Measurements from ENCODE around the gene FRMD4A. TPM values are rescaled to one million over a fixed set of nuclear protein-coding genes. Genes with fewer than 3 reads are reported as not detected.
"Not testable (repeated sequence)": the region's sequence is repeated elsewhere in the genome, so short reads cannot be mapped to it uniquely, and the experiment has no call there.

FRMD4A gene
- total RNA-seq, 2 donors from 2014 or later, result 55.9 to 81.0 TPM

GRCh38 chr10:14244801-14245211 lies 85.9 kb downstream of the FRMD4A start:
- H3K4me3 ChIP-seq, result no peak overlapping the region
- DNase-seq (ENCODE audit: low spot score), result no peak

GRCh38 chr10:14244147-14244546 lies 86.6 kb downstream of the FRMD4A start:
- H3K27ac ChIP-seq, result no peak overlapping the region
- ATAC-seq (ENCODE audit: insufficient number of reproducible peaks, low FRiP score, low read depth) (no peak), DNase-seq (ENCODE audit: low spot score) (no peak)
- no peak for TF ChIP-seq CTCF (IDR thresholded peaks at IDR 0.05)
- no peaks in the 10 kb centered on the region for H3K4me1 ChIP-seq (ENCODE audit: control insufficient read depth in 1 of 2, low read depth in 2 of 2)
- H3K4me3 ChIP-seq, result no peak overlapping the region
- H3K36me3 ChIP-seq, result no peaks in the 10 kb centered on the region
- H3K9me3 ChIP-seq, result no peaks in the 10 kb centered on the region
- H3K27me3 ChIP-seq (replicated peaks; ENCODE audit: insufficient read depth), result no peaks in the 10 kb centered on the region

More at GRCh38 chr10:14244801-14245211, 85.9 kb downstream of the FRMD4A start:
- no peaks in the 10 kb centered on the region for H3K4me1 ChIP-seq (ENCODE audit: control insufficient read depth in 1 of 2, low read depth in 2 of 2)
- no peaks in the 10 kb centered on the region for H3K9me3 ChIP-seq
- H3K27ac ChIP-seq, result no peak overlapping the region
- H3K36me3 ChIP-seq, result no peaks in the 10 kb centered on the region
- no peaks in the 10 kb centered on the region for H3K27me3 ChIP-seq (replicated peaks; ENCODE audit: insufficient read depth)
- no peak for TF ChIP-seq CTCF (IDR thresholded peaks at IDR 0.05)
- ATAC-seq (ENCODE audit: insufficient number of reproducible peaks, low FRiP score, low read depth), result no peak

GRCh38 chr10:14243221-14243620 lies 87.5 kb downstream of the FRMD4A start:
- Histone ChIP-seq H3K36me3 (no peaks in the 10 kb centered on the region), H3K27ac (no peak overlapping the region), H3K4me3 (no peak overlapping the region), H3K9me3 (no peaks in the 10 kb centered on the region), H3K4me1 (ENCODE audit: control insufficient read depth in 1 of 2, low read depth in 2 of 2) (no peaks in the 10 kb centered on the region), H3K27me3 (replicated peaks; ENCODE audit: insufficient read depth) (no peaks in the 10 kb centered on the region)
- ATAC-seq (ENCODE audit: insufficient number of reproducible peaks, low FRiP score, low read depth), result no peak
- no peak for DNase-seq (ENCODE audit: low spot score)
- TF ChIP-seq CTCF (IDR thresholded peaks at IDR 0.05), result no peak

GRCh38 chr10:14241196-14241595 lies 89.5 kb downstream of the FRMD4A start:
- H3K27me3 ChIP-seq (replicated peaks; ENCODE audit: insufficient read depth), result no peaks in the 10 kb centered on the region
- H3K9me3 ChIP-seq, result no peaks in the 10 kb centered on the region
- DNase-seq (ENCODE audit: low spot score) (no peak), ATAC-seq (ENCODE audit: insufficient number of reproducible peaks, low FRiP score, low read depth) (no peak)
- H3K4me3 ChIP-seq, result no peak overlapping the region
- TF ChIP-seq CTCF (IDR thresholded peaks at IDR 0.05), result no peak
- no peaks in the 10 kb centered on the region for H3K4me1 ChIP-seq (ENCODE audit: control insufficient read depth in 1 of 2, low read depth in 2 of 2)
- H3K27ac ChIP-seq, result no peak overlapping the region
- H3K36me3 ChIP-seq, result no peaks in the 10 kb centered on the region

GRCh38 chr10:14240253-14241189 lies 90.2 kb downstream of the FRMD4A start:
- no peaks in the 10 kb centered on the region for H3K36me3 ChIP-seq
- no peaks in the 10 kb centered on the region for H3K9me3 ChIP-seq
- H3K4me1 ChIP-seq (ENCODE audit: control insufficient read depth in 1 of 2, low read depth in 2 of 2), result no peaks in the 10 kb centered on the region
- no peak overlapping the region for H3K4me3 ChIP-seq
- ATAC-seq (ENCODE audit: insufficient number of reproducible peaks, low FRiP score, low read depth) (no peak), DNase-seq (ENCODE audit: low spot score) (no peak)
- H3K27me3 ChIP-seq (replicated peaks; ENCODE audit: insufficient read depth), result no peaks in the 10 kb centered on the region
- no peak for TF ChIP-seq CTCF (IDR thresholded peaks at IDR 0.05)
- H3K27ac ChIP-seq, result no peak overlapping the region

GRCh38 chr10:14238659-14239058 lies 92.1 kb downstream of the FRMD4A start:
- H3K4me1 ChIP-seq (ENCODE audit: control insufficient read depth in 1 of 2, low read depth in 2 of 2); H3K9me3 ChIP-seq; H3K4me3 ChIP-seq; H3K36me3 ChIP-seq; ATAC-seq (ENCODE audit: insufficient number of reproducible peaks, low FRiP score, low read depth); H3K27me3 ChIP-seq (replicated peaks; ENCODE audit: insufficient read depth); H3K27ac ChIP-seq; DNase-seq (ENCODE audit: low spot score): not testable (repeated sequence)
